OCI-LY1 (cell line): ENCODE measurements around the gene ROR2.

Source experiments
- H2AFZ ChIP-seq: fragments of 200-600 bp; sonication (generic), shearing (Covaris generic); 2 replicates; pipeline ENCODE4 v1.6.0; 2014; ENCODE audit warnings: antibody characterized with exemption, mild to moderate bottlenecking, low read length
- H3F3A ChIP-seq: fragments of 200-600 bp; sonication (generic), shearing (Covaris generic); 2 replicates; pipeline ENCODE4 v1.6.0; 2014; ENCODE audit warnings: mild to moderate bottlenecking, antibody characterized with exemption, low read length, moderate library complexity; ENCODE audit not compliant: insufficient read depth
- H3K27ac ChIP-seq: fragments of 200-600 bp; sonication (generic); 2 replicates; pipeline ENCODE4 v1.5.1; 2014; ENCODE audit warnings: low read length, mixed run types, mild to moderate bottlenecking, low read depth; ENCODE audit not compliant: poor library complexity, severe bottlenecking
- H3K27me3 ChIP-seq: fragments of 200-600 bp; sonication (generic); 2 replicates; pipeline ENCODE4 v1.6.0; 2014; ENCODE audit warnings: antibody characterized with exemption, mild to moderate bottlenecking, low read length, moderate library complexity; ENCODE audit not compliant: insufficient read depth
- H3K36me3 ChIP-seq: fragments of 200-600 bp; sonication (generic); 2 replicates; pipeline ENCODE4 v1.6.1; 2014; ENCODE audit warnings: mild to moderate bottlenecking, antibody characterized with exemption, low read length, moderate library complexity, mixed read lengths; ENCODE audit not compliant: insufficient read depth
- H3K4me1 ChIP-seq: fragments of 200-600 bp; sonication (generic); 2 replicates; pipeline ENCODE4 v1.5.1; 2014; ENCODE audit warnings: mild to moderate bottlenecking, low read length, moderate library complexity; ENCODE audit not compliant: insufficient read depth, severe bottlenecking
- H3K4me2 ChIP-seq: fragments of 200-600 bp; sonication (generic), shearing (Covaris generic); 2 replicates; pipeline ENCODE4 v1.6.1; 2014; ENCODE audit warnings: low read length
- H3K4me3 ChIP-seq: fragments of 200-600 bp; sonication (generic); 2 replicates; pipeline ENCODE4 v1.5.1; 2014; ENCODE audit warnings: low read length, low read depth, mild to moderate bottlenecking, mixed read lengths; ENCODE audit not compliant: poor library complexity, severe bottlenecking
- H3K79me2 ChIP-seq: fragments of 200-600 bp; shearing (Covaris generic); 2 replicates; pipeline ENCODE4 v1.6.1; 2016; ENCODE audit warnings: mixed run types, low read length, mixed read lengths; ENCODE audit not compliant: insufficient read depth
- H3K9ac ChIP-seq: fragments of 200-600 bp; sonication (generic), shearing (Covaris generic); 2 replicates; pipeline ENCODE4 v1.6.1; 2014; ENCODE audit warnings: mild to moderate bottlenecking, low read length, mixed read lengths
- H3K9me2 ChIP-seq: fragments of 200-600 bp; sonication (generic), shearing (Covaris generic); 2 replicates; pipeline ENCODE4 v1.6.1; 2014; ENCODE audit warnings: low read depth, mild to moderate bottlenecking, low read length, mixed read lengths
- H3K9me3 ChIP-seq: fragments of 200-600 bp; shearing (Covaris generic); 2 replicates; pipeline ENCODE4 v1.6.1; 2014; ENCODE audit warnings: low read length, mixed read lengths
- H4K20me1 ChIP-seq: fragments of 200-600 bp; sonication (generic), shearing (Covaris generic); 2 replicates; pipeline ENCODE4 v1.6.0; 2016; ENCODE audit warnings: mild to moderate bottlenecking, low read length; ENCODE audit not compliant: insufficient read depth
- EZH2 ChIP-seq: fragments of 200-600 bp; sonication (generic), shearing (Covaris generic); IDR thresholded peaks from 2 replicates; pipeline ENCODE4 v1.8.0; 2017; ENCODE audit warnings: borderline replicate concordance, mixed run types, mild to moderate bottlenecking, antibody characterized with exemption, low read length, moderate library complexity, mixed read lengths
- TF ChIP-seq, protein P1 (sequence below): fragments of 200-600 bp; sonication (generic), shearing (Covaris generic); IDR thresholded peaks from 2 replicates; pipeline ENCODE4 v1.5.1; 2017; ENCODE audit warnings: mild to moderate bottlenecking, antibody characterized with exemption, low read length, moderate library complexity, mixed read lengths

Gene ROR2

DNA sequence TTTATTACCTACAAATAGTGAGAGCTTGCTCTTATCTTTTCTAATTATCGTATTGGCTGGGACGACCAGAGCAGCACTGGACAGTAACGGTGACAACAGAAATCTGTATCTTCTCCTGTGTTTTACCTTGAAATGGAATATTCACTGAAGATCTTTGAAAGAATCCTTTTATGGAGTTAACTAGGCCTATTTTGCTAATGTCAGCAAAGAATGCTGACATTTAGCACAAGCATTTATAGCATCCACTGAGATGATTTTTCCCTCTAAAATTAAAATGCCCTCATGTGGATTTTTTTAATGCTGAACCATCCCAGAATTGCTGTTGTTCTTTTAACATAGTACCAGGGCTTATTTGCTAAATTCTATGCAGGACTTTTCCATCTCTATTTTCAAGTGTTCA is 59.4 kb downstream of the ROR2 start:
- H3K36me3 ChIP-seq = no peaks in the 10 kb centered on the region
- no peak overlapping the region for H3K4me3 ChIP-seq
- H2AFZ ChIP-seq = no peak overlapping the region
- H3K27ac ChIP-seq = no peak overlapping the region
- H3F3A ChIP-seq = no peaks in the 10 kb centered on the region
- no peaks in the 10 kb centered on the region for H3K4me1 ChIP-seq
- H3K27me3 ChIP-seq = 0 out of 2 replicates have a peak, but pooled peaks cover 3% of the 10 kb centered on the region
- H3K9me2 ChIP-seq = no peaks in the 10 kb centered on the region
- no peak overlapping the region for H3K9ac ChIP-seq
- no peaks in the 10 kb centered on the region for H3K79me2 ChIP-seq
- H3K9me3 ChIP-seq = no peaks in the 10 kb centered on the region
- no peak for TF ChIP-seq EZH2
- TF ChIP-seq, protein P1, sequence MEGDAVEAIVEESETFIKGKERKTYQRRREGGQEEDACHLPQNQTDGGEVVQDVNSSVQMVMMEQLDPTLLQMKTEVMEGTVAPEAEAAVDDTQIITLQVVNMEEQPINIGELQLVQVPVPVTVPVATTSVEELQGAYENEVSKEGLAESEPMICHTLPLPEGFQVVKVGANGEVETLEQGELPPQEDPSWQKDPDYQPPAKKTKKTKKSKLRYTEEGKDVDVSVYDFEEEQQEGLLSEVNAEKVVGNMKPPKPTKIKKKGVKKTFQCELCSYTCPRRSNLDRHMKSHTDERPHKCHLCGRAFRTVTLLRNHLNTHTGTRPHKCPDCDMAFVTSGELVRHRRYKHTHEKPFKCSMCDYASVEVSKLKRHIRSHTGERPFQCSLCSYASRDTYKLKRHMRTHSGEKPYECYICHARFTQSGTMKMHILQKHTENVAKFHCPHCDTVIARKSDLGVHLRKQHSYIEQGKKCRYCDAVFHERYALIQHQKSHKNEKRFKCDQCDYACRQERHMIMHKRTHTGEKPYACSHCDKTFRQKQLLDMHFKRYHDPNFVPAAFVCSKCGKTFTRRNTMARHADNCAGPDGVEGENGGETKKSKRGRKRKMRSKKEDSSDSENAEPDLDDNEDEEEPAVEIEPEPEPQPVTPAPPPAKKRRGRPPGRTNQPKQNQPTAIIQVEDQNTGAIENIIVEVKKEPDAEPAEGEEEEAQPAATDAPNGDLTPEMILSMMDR = no peak
- H4K20me1 ChIP-seq = no peaks in the 10 kb centered on the region
- H3K4me2 ChIP-seq = no peak overlapping the region

DNA sequence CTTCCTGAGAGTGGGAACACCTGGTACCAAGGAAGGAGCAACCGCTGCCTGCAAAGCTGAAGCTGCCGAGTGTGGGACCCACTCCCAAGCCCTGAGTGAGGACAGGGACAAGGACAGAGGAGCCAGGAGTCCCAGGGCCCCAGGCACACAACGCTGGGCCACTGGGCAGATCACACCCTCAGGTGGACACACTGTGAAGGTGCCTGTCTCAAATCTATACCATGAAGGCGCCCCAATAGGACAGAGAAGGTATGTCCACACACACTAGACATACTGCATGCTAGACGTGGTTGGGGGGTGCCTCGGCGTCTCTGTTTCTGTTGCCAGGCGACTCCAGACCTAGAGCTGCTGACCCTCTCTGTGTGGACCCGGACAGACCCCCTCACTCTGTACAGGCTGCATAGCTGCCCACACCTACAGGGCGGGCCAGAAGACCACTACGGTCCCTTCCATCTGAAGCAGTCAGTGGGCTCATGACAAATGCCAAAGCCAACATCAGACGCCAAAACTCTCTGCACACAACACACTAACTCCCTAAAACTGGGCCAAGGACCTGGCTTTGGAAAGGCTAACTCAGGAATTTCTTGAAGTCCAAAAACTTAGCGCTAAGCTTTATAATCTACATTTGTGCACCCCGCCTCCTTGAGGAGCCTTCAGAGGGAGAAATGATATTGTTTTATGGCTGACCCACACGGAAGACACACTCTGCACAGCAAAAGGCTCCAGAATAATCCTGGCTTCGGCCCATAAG is 60.7 kb downstream of the ROR2 start:
- TF ChIP-seq, protein P1 = no peak
- no peak for TF ChIP-seq EZH2
- no peak overlapping the region for H3K9ac ChIP-seq
- no peaks in the 10 kb centered on the region for H3K4me1 ChIP-seq
- H3K27ac ChIP-seq = no peak overlapping the region
- H3K27me3 ChIP-seq = 0 out of 2 replicates have a peak, but pooled peaks cover 3% of the 10 kb centered on the region
- H3K79me2 ChIP-seq = no peaks in the 10 kb centered on the region
- no peaks in the 10 kb centered on the region for H3K36me3 ChIP-seq
- no peaks in the 10 kb centered on the region for H3K9me3 ChIP-seq
- H3K4me2 ChIP-seq = no peak overlapping the region
- H2AFZ ChIP-seq = no peak overlapping the region
- no peaks in the 10 kb centered on the region for H3F3A ChIP-seq
- H3K4me3 ChIP-seq = no peak overlapping the region
- no peaks in the 10 kb centered on the region for H3K9me2 ChIP-seq
- H4K20me1 ChIP-seq = no peaks in the 10 kb centered on the region

DNA sequence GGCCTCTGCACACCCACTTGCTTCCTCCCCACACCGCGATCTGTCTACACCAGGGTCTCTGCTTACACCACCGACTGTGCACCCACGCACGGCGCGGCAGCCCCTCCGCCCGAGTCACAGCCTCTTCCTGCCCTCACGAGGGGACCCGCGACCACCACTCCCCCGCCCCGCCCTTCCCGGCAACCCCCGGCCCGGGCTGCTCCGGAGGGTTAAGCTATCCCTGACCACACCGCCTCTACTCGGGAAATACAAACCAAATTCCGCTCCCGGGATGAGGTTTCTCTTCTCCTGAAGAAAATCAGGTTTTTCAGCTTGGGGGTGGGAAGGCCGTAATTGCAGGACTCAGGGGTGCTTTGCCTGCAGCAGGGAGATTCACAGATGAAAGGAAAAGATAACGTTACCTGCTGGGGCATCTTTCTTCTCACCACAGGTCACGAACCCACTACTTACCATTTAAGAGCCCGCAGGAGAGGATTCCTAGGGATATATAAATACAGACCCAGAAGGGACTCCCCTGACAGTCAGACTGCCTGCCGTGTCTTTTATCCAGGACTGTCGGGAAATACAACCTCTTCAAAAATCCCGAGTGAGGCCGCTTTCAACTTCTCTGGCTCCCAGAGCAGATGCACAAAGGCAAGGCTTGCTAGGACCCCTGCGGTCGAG is 63.5 kb downstream of the ROR2 start:
- H3K27ac ChIP-seq = no peak overlapping the region
- no peaks in the 10 kb centered on the region for H3K4me1 ChIP-seq
- H3K9ac ChIP-seq = no peak overlapping the region
- H3K4me2 ChIP-seq = no peak overlapping the region
- H3K36me3 ChIP-seq = no peaks in the 10 kb centered on the region
- H2AFZ ChIP-seq = no peak overlapping the region
- H3K27me3 ChIP-seq = 0 out of 2 replicates have a peak, but pooled peaks cover 3% of the 10 kb centered on the region
- H3F3A ChIP-seq = no peaks in the 10 kb centered on the region
- no peaks in the 10 kb centered on the region for H4K20me1 ChIP-seq
- no peak for TF ChIP-seq EZH2
- TF ChIP-seq, protein P1 = no peak
- no peaks in the 10 kb centered on the region for H3K79me2 ChIP-seq
- H3K4me3 ChIP-seq = no peak overlapping the region
- H3K9me3 ChIP-seq = no peaks in the 10 kb centered on the region
- H3K9me2 ChIP-seq = no peaks in the 10 kb centered on the region
